Thymus (tissue), 11 donors: ENCODE data around the gene PTPRJ. TPM values are rescaled to one million over a fixed set of nuclear protein-coding genes. Genes with fewer than 3 reads are reported as not detected.

Experiments
- DNase-seq, 9 donors: peaks; one replicate each; pipeline ENCODE4 v3.0.0-alpha.2; 2013; ENCODE audit warnings: low spot score in 9 of 9, low read depth in 6 of 9, missing footprints in 1 of 9
- H3K27ac ChIP-seq, 2 donors: one replicate each; pipeline ENCODE4 v1.5.1; 2013; ENCODE audit warnings: control low read depth in 1 of 2, low read depth in 1 of 2, low read length in 1 of 2, mild to moderate bottlenecking in 1 of 2, moderate library complexity in 1 of 2
- H3K27me3 ChIP-seq, 2 donors: one replicate each; pipeline ENCODE4 v1.5.1; 2013; ENCODE audit warnings: low read length in 1 of 2; ENCODE audit not compliant: control insufficient read depth in 2 of 2, insufficient read depth in 1 of 2
- H3K36me3 ChIP-seq, 2 donors: one replicate each; pipeline ENCODE4 v1.5.1; 2013; ENCODE audit warnings: low read length in 1 of 2, mild to moderate bottlenecking in 1 of 2, moderate library complexity in 1 of 2; ENCODE audit not compliant: control insufficient read depth in 2 of 2, insufficient read depth in 2 of 2
- H3K4me1 ChIP-seq, 2 donors: one replicate each; pipeline ENCODE4 v1.5.1; 2013; ENCODE audit warnings: low read length in 2 of 2; ENCODE audit not compliant: control insufficient read depth in 2 of 2, insufficient read depth in 2 of 2
- H3K4me3 ChIP-seq, 2 donors: one replicate each; pipeline ENCODE4 v1.5.1; 2013; ENCODE audit warnings: low read length in 2 of 2, control low read depth in 1 of 2, mild to moderate bottlenecking in 1 of 2
- H3K9me3 ChIP-seq, 2 donors: one replicate each; pipeline ENCODE4 v1.5.1; 2013; ENCODE audit warnings: low read length in 1 of 2, mild to moderate bottlenecking in 1 of 2; ENCODE audit not compliant: control insufficient read depth in 2 of 2, insufficient read depth in 1 of 2
- WGBS: extraction: QIAGEN DNeasy Blood & Tissue Kit; methylation state at CpG from one replicate; pipeline ENCODE4 v1.1.7; 2013; 5-methylcytosine and 5-hydroxymethylcytosine counted together
- polyA plus RNA-seq: library from polyadenylated mRNA; stranded (reverse); fragments of 200-250 nt; gene quantifications from one replicate; pipeline ENCODE4 v1.2.3, GENCODE V29; 2013
- total RNA-seq: library from RNA; stranded (reverse); fragments of 120-200 nt; gene quantifications from one replicate; pipeline ENCODE4 v1.2.4, GENCODE V29; 2013
- donor health status: healthy.

Gene PTPRJ
- total and polyA plus RNA-seq, 2 donors, result 4.4 to 7.5 TPM

- H3K27ac ChIP-seq, result no peak overlapping the region
- no peaks in the 10 kb centered on the region for H3K4me1 ChIP-seq
- no peaks in the 10 kb centered on the region for H3K27me3 ChIP-seq
- no peaks in the 10 kb centered on the region for H3K36me3 ChIP-seq
- no peak for DNase-seq
- H3K4me3 ChIP-seq, result no peak overlapping the region
- H3K9me3 ChIP-seq, result no peaks in the 10 kb centered on the region
- 92% methylated on average over 9 of the region's 9 CpGs for WGBS
Observed at GRCh38 chr11:47967577-47968525, 12.5 kb upstream of the PTPRJ start.

- H3K27me3 ChIP-seq, result no peaks in the 10 kb centered on the region
- H3K27ac ChIP-seq, result no peak overlapping the region
- no peaks in the 10 kb centered on the region for H3K9me3 ChIP-seq
- H3K4me3 ChIP-seq, result no peak overlapping the region
- H3K36me3 ChIP-seq, result no peaks in the 10 kb centered on the region
- no peaks in the 10 kb centered on the region for H3K4me1 ChIP-seq
- no peak for DNase-seq
- 93% methylated on average over 8 of the region's 8 CpGs for WGBS
Observed at GRCh38 chr11:47969401-47969800, 11.0 kb upstream of the PTPRJ start.

GRCh38 chr11:47971501-47971900 is 8.9 kb upstream of the PTPRJ start:
- Histone ChIP-seq H3K36me3 (no peaks in the 10 kb centered on the region), H3K27me3 (no peaks in the 10 kb centered on the region), H3K27ac (no peak overlapping the region), H3K4me3 (no peak overlapping the region), H3K9me3 (no peaks in the 10 kb centered on the region), H3K4me1 (no peaks in the 10 kb centered on the region)
- 96% methylated on average over 4 of the region's 4 CpGs for WGBS
- DNase-seq, result no peak

GRCh38 chr11:47973173-47973572 is 7.2 kb upstream of the PTPRJ start:
- Histone ChIP-seq H3K4me3 (no peak overlapping the region), H3K27me3 (peaks cover 0 to 10% of the 10 kb centered on the region in 2 donors), H3K9me3 (no peaks in the 10 kb centered on the region), H3K36me3 (no peaks in the 10 kb centered on the region), H3K4me1 (no peaks in the 10 kb centered on the region), H3K27ac (no peak overlapping the region)
- 97% methylated on average over 4 of the region's 4 CpGs for WGBS
- DNase-seq, result no peak

- Histone ChIP-seq H3K27ac (no peak overlapping the region), H3K9me3 (peaks cover 0 to 4% of the 10 kb centered on the region in 2 donors), H3K4me3 (no peak overlapping the region), H3K36me3 (no peaks in the 10 kb centered on the region), H3K4me1 (peaks cover 0 to 12% of the 10 kb centered on the region in 2 donors), H3K27me3 (peaks cover 22 to 43% of the 10 kb centered on the region in 2 donors)
- DNase-seq, result no peak
- 93% methylated on average over 2 of the region's 2 CpGs for WGBS
Observed at GRCh38 chr11:47976931-47977330, 3.4 kb upstream of the PTPRJ start.

- Histone ChIP-seq H3K27ac (no peak overlapping the region), H3K36me3 (no peaks in the 10 kb centered on the region), H3K9me3 (peaks cover 0 to 4% of the 10 kb centered on the region in 2 donors), H3K4me3 (no peak overlapping the region), H3K27me3 (peaks cover 24 to 48% of the 10 kb centered on the region in 2 donors), H3K4me1 (peaks cover 0 to 16% of the 10 kb centered on the region in 2 donors)
- no peak for DNase-seq
- 87% methylated on average over 5 of the region's 5 CpGs for WGBS
Observed at GRCh38 chr11:47977623-47978022, 2.7 kb upstream of the PTPRJ start.

- Histone ChIP-seq H3K4me1 (peaks cover 0 to 18% of the 10 kb centered on the region in 2 donors), H3K9me3 (peaks cover 0 to 4% of the 10 kb centered on the region in 2 donors), H3K27me3 (peaks cover 24 to 53% of the 10 kb centered on the region in 2 donors), H3K4me3 (no peak overlapping the region), H3K36me3 (no peaks in the 10 kb centered on the region), H3K27ac (no peak overlapping the region)
- 67% methylated on average over 18 of the region's 18 CpGs for WGBS
- DNase-seq, result no peak
Observed at GRCh38 chr11:47979378-47980087, 826 bp upstream of the PTPRJ start.

GRCh38 chr11:47980907-47981621 is 705 bp downstream of the PTPRJ start:
- Histone ChIP-seq H3K27me3 (peaks cover 24 to 53% of the 10 kb centered on the region in 2 donors), H3K4me1 (peaks cover 0 to 18% of the 10 kb centered on the region in 2 donors), H3K4me3 (peak overlapping the region; percentile 30 to 75), H3K36me3 (no peaks in the 10 kb centered on the region), H3K9me3 (peaks cover 0 to 4% of the 10 kb centered on the region in 2 donors), H3K27ac (peak overlapping the region in 1 of 2 donors; percentile 86)
- no peak for DNase-seq
- WGBS, result under 1% methylated on average over 82 of the region's 82 CpGs
